Peyer's patch (tissue), 4 donors: ENCODE measurements around the gene TIPRL. TPM values are rescaled to one million over a fixed set of nuclear protein-coding genes. Genes with fewer than 3 reads are reported as not detected.

Source experiments
- DNase-seq, 3 donors: peaks; one replicate each; pipeline ENCODE4 v3.0.0-alpha.2; 2017 to 2019
- H3K27ac ChIP-seq, 4 donors: fragments of 200-600 bp; sonication (generic); one replicate each; pipeline ENCODE4 v1.5.1; 2016 to 2019
- H3K27me3 ChIP-seq, 2 donors: fragments of 200-600 bp; sonication (generic); one replicate each; pipeline ENCODE4 v1.5.1; 2019
- H3K36me3 ChIP-seq, 3 donors: fragments of 200-600 bp; sonication (generic); one replicate each; pipeline ENCODE4 v1.5.1; 2016 to 2019
- H3K4me1 ChIP-seq, 4 donors: fragments of 200-600 bp; sonication (generic); one replicate each; pipeline ENCODE4 v1.5.1; 2016 to 2019
- H3K4me3 ChIP-seq, 4 donors: fragments of 200-600 bp; sonication (generic); 1 replicate in 3 of 4; 2 replicates in 1 of 4; pipeline ENCODE4 v1.5.1; 2016 to 2019; ENCODE audit warnings: mild to moderate bottlenecking in 1 of 4
- H3K9me3 ChIP-seq, 4 donors: fragments of 200-600 bp; sonication (generic); one replicate each; pipeline ENCODE4 v1.5.1; 2016 to 2019; ENCODE audit warnings: mild to moderate bottlenecking in 1 of 4
- CTCF ChIP-seq, 6 experiments: fragments of 450-650 bp in 4 of 6; fragments of 200-600 bp in 2 of 6; sonication (generic) in 1 of 6; IDR thresholded peaks; one replicate each; pipeline ENCODE4 v1.5.1; 2017 to 2019; ENCODE audit warnings: antibody characterized with exemption in 6 of 6, mild to moderate bottlenecking in 3 of 6, moderate library complexity in 1 of 6
- POLR2A ChIP-seq, 2 donors: fragments of 450-650 bp; IDR thresholded peaks; one replicate each; pipeline ENCODE4 v1.5.1; 2017; ENCODE audit warnings: antibody characterized with exemption in 2 of 2, mild to moderate bottlenecking in 2 of 2, moderate library complexity in 2 of 2
- total RNA-seq, 4 donors: library from RNA; depleted of rRNA; stranded (reverse); fragments of >200 nt; gene quantifications; one replicate each; pipeline ENCODE4 v1.1.0, GENCODE V29; 2016

The TIPRL gene
- total RNA-seq: 10 to 100 TPM in 3 of 4 donors, 1 to 10 TPM in 1; 9.1 to 29.4 (median 16.8) TPM

GRCh38 chr1:168178638-168179437 is at the start of gene TIPRL:
TIPRL (plus strand) TSS chr1:168178962; CDS start chr1:168179078, 116 bp downstream.
- no peaks in the 10 kb centered on the region for H3K27me3 ChIP-seq
- H3K27ac ChIP-seq: peak within 1 kb of the TSS; percentile 89 to 94 (median 92)
- no peaks in the 10 kb centered on the region for H3K36me3 ChIP-seq
- H3K4me3 ChIP-seq: peak within 1 kb of the TSS; percentile 74 to 83 (median 80)
- DNase-seq: peak; percentile 93 to 98 (median 97)
- H3K9me3 ChIP-seq: no peaks in the 10 kb centered on the region
- peaks cover 0 to 17% (median 0%) of the 10 kb centered on the region in 4 donors for H3K4me1 ChIP-seq
- TF ChIP-seq POLR2A (IDR thresholded peaks at IDR 0.05) (peak; percentile 58 to 76), CTCF (IDR thresholded peaks at IDR 0.05) (peak; percentile 62 to 86 (median 82))

DNA sequence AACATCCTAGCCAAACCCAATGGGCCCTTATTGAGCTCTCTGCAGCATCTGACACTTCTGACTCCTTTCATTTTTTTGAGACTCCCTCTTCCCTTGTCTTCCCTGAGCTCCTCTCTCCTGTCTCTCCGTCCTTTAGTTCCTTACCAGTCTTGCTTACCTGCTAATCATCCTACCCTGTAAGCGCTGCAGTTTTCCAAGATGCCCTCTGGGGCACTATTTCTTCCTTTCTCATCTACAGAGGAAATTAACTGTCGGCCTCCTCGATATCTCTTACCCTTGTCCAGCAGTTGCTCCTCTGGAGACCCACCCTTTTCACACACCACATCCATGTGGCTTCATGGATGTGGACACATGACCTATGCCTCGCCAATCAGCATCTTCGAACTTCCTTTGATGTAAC is 48.8 kb upstream of the TIPRL start:
- Histone ChIP-seq H3K27me3 (no peaks in the 10 kb centered on the region), H3K36me3 (no peaks in the 10 kb centered on the region), H3K9me3 (peaks cover 0 to 5% (median 0%) of the 10 kb centered on the region in 4 donors), H3K4me1 (peaks cover 0 to 3% (median 0%) of the 10 kb centered on the region in 4 donors), H3K4me3 (no peak overlapping the region), H3K27ac (no peak overlapping the region)
- DNase-seq: no peak
- TF ChIP-seq CTCF (IDR thresholded peaks at IDR 0.05) (no peak), POLR2A (IDR thresholded peaks at IDR 0.05) (no peak)

DNA sequence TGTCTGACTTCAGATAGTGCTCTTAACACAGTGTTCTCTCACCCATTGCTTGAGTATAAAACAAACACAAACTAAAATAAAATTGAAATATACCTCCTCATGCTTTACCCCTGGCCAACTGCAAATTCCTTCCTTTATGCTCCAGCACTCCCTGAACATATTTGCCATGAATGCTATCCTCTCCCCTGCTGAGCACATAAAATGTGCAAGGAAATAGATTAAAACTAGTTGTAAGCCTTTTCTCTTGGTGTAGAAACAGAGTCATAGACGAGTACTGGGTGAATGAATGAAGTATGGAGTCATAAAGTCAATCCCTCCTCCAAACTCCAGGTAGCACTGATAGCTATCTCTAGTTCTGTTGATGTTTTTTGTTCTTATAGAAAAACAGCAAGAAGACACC is 44.6 kb upstream of the TIPRL start:
- H3K4me3 ChIP-seq: no peak overlapping the region
- DNase-seq: no peak
- no peak overlapping the region for H3K27ac ChIP-seq

GRCh38 chr1:168134642-168135041 is 44.1 kb upstream of the TIPRL start:
- no peak overlapping the region for H3K4me3 ChIP-seq
- no peak overlapping the region for H3K27ac ChIP-seq
- DNase-seq: no peak
- TF ChIP-seq POLR2A (IDR thresholded peaks at IDR 0.05): no peak
- no peak for TF ChIP-seq CTCF (IDR thresholded peaks at IDR 0.05)
- peaks cover 3 to 15% (median 9%) of the 10 kb centered on the region in 4 donors for H3K4me1 ChIP-seq
- no peaks in the 10 kb centered on the region for H3K9me3 ChIP-seq
- no peaks in the 10 kb centered on the region for H3K36me3 ChIP-seq
- H3K27me3 ChIP-seq: peaks cover 0 to 5% of the 10 kb centered on the region in 2 donors

More for the DNA sequence above, 44.6 kb upstream of the TIPRL start:
- Histone ChIP-seq H3K36me3 (no peaks in the 10 kb centered on the region), H3K9me3 (no peaks in the 10 kb centered on the region), H3K27me3 (peaks cover 0 to 5% of the 10 kb centered on the region in 2 donors), H3K4me1 (peaks cover 3 to 15% (median 9%) of the 10 kb centered on the region in 4 donors)
- no peak for TF ChIP-seq POLR2A (IDR thresholded peaks at IDR 0.05)
- no peak for TF ChIP-seq CTCF (IDR thresholded peaks at IDR 0.05)

- TF ChIP-seq POLR2A (IDR thresholded peaks at IDR 0.05): no peak
- TF ChIP-seq CTCF (IDR thresholded peaks at IDR 0.05): no peak
- H3K27me3 ChIP-seq: peaks cover 0 to 5% of the 10 kb centered on the region in 2 donors
- DNase-seq: no peak
- H3K36me3 ChIP-seq: no peaks in the 10 kb centered on the region
- H3K4me3 ChIP-seq: peak overlapping the region; percentile 44 to 79 (median 73)
- peaks cover 3 to 15% (median 9%) of the 10 kb centered on the region in 4 donors for H3K4me1 ChIP-seq
- no peak overlapping the region for H3K27ac ChIP-seq
- H3K9me3 ChIP-seq: no peaks in the 10 kb centered on the region
These were observed 43.4 kb upstream of the TIPRL start for GRCh38 chr1:168135116-168135920.
